Fibroblast of mammary gland (primary cell): Measurements from ENCODE around the gene ANK2.

Experiments
- DNase-seq: peaks from one replicate; pipeline ENCODE4 v3.0.0-alpha.2; 2010; ENCODE audit warnings: low read depth
- H3K4me3 ChIP-seq: 2 replicates; pipeline ENCODE4 v1.5.1; 2011; ENCODE audit warnings: low read depth, mild to moderate bottlenecking, low read length, moderate library complexity; ENCODE audit not compliant: control insufficient read depth
- TF ChIP-seq, protein P1 (sequence below): conservative IDR thresholded peaks from 2 replicates; pipeline ENCODE4 v1.5.1; 2011; ENCODE audit warnings: low read depth, low read length, inconsistent platforms; ENCODE audit not compliant: control insufficient read depth, insufficient read depth

The ANK2 gene

DNA sequence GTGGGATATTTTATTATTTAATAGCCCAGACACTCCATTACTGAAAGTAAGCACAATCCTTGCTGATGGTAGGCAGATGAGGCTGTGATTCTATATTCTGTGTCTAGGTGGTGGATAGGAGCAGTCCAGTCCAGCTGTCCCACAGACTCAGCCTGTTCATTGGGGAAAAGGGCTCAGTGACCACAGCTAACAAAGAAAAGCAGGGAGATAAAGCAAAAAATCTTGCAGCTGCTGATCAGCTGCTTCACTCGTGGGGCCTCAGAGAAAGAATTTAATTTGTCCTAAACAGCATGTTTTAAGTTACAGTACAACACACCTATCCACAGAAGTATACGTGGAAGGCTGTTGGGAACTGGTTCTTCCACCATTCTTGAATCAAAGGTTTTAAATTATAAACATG is 40.7 kb upstream of the ANK2 start:
- TF ChIP-seq, protein P1, sequence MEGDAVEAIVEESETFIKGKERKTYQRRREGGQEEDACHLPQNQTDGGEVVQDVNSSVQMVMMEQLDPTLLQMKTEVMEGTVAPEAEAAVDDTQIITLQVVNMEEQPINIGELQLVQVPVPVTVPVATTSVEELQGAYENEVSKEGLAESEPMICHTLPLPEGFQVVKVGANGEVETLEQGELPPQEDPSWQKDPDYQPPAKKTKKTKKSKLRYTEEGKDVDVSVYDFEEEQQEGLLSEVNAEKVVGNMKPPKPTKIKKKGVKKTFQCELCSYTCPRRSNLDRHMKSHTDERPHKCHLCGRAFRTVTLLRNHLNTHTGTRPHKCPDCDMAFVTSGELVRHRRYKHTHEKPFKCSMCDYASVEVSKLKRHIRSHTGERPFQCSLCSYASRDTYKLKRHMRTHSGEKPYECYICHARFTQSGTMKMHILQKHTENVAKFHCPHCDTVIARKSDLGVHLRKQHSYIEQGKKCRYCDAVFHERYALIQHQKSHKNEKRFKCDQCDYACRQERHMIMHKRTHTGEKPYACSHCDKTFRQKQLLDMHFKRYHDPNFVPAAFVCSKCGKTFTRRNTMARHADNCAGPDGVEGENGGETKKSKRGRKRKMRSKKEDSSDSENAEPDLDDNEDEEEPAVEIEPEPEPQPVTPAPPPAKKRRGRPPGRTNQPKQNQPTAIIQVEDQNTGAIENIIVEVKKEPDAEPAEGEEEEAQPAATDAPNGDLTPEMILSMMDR, result no peak
- no peak for DNase-seq

DNA sequence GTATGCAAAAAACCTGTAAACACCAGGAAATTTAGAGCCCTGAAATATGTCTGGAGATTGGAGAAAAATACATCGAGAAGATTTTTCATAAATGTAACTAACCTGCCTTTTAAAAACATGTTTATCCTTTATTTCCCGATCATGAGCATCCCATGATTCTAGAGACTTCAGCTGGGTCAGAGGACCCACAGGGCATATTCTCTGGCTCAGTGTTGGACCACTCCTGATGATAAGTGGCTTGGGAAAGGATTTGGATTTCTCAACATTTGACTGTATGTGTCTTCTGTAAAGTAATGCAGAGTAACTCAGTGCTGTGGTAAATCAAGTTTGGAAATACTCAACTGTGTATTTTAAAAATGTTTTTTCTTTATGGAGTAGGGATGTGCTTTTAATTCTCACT is 40.0 kb upstream of the ANK2 start:
- TF ChIP-seq, protein P1, result no peak
- DNase-seq, result no peak
- no peak overlapping the region for H3K4me3 ChIP-seq

More for the DNA sequence above, 40.7 kb upstream of the ANK2 start:
- H3K4me3 ChIP-seq, result no peak overlapping the region

DNA sequence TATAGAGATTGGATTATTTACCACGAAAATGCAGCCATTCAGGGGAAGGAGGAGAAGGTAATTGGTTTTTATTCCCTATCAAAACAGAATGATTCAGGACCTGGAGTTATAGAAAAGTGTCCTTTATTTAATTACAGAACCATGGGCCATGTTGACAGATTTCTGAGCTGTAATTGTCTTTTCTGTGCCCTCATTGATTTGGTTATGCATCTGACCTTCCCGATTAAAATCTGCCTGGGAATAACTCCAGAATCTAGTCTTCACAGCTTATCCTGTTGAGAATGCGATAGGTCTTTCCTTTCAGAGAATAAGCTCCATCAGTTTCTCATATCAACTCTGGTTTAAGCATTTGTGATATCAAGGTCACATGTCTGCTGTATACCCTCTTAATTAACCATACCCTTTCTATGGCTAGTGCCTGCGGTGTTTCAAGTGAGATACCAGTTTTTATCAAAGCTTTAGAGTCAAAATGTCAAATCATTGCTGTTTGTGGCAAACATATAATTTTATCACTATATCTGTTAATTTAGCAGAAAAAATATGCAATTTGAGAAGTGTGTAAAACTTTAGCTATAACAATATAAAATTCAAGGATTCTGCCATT is 37.2 kb upstream of the ANK2 start:
- H3K4me3 ChIP-seq, result no peak overlapping the region
- TF ChIP-seq, protein P1, result no peak
- no peak for DNase-seq

DNA sequence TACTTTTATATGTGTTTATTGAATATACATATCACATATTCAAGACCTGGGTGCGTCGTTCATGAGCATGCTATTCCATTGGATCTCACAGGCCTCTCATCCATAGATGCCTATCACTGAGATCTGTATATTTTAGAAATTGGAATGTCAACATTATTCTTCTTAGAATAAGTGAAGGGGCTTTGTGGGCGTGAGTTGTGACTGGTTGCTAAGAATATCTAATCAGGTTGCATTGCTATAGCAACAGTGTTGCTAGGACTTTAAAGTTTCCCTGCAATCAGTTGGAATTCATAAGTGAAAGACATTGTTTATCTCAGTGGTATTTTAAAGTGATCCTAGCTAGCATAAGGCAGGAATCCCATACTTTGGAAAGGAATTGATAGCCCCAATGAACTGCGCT is 36.7 kb upstream of the ANK2 start:
- TF ChIP-seq, protein P1, result no peak
- DNase-seq, result no peak
- no peak overlapping the region for H3K4me3 ChIP-seq

DNA sequence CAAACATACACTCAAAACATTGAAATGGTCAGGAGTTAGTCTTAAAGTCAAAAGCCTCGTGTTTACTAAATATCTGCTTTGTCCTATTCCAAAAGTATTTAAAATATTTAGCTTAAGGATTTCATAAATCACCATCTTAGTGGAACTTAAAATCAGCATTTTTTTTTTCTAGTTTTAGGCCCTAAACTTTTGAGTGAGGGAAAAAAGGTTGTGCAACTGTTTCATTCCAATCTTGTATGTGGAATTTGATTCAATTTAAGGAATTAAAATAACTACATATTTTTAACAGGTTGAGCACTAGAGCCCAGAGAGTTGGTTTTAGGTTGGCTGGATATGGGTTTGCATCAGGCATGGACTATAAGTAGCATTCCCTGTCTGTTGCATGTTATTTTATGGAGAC is 35.7 kb upstream of the ANK2 start:
- no peak for DNase-seq
- TF ChIP-seq, protein P1, result no peak
- no peak overlapping the region for H3K4me3 ChIP-seq

DNA sequence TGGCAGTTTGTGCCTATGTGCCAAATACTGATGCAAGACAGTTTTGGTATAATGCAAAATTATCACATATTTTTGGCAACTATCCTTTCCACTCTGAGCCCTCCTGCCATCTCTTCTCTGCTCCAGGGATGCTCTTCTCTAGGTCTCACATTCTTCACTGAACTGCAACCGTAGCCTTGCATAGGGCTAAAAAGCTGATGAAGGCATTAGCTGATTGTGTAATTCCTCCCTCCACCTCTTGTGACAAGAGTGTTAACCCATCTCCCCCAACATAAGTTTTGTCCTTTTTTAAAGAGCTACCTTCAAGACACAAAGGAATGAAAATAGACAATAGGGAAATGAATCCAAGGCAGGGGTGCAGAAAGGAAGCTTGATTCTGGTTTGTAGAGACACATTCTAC is 33.1 kb upstream of the ANK2 start:
- TF ChIP-seq, protein P1, result no peak
- H3K4me3 ChIP-seq, result no peak overlapping the region
- no peak for DNase-seq

DNA sequence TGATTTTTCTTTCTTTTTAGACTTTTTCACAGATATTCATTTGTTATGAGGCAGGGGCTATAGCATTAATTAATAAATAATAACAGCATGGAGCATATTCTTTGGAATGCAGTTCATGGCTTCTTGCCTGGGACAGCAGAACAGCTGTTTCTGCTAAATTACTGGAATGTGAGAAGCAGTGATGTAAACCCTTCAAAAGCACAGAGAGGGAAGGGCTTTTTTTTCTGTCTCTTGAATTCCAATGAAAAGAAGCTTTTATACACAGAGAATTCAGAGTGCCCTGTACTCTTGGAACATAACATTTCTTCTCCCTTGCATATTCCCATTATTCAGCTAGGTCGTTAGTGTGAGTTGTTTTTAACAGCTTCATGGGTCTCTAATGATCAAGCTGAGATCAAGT is 28.5 kb upstream of the ANK2 start:
- no peak overlapping the region for H3K4me3 ChIP-seq
- peak; percentile 12 for DNase-seq
- TF ChIP-seq, protein P1, result no peak
